ENCODE results near the gene CARD11. TPM values are rescaled to one million over a fixed set of nuclear protein-coding genes. Genes with fewer than 3 reads are reported as not detected.

The CARD11 gene
- total and polyA plus RNA-seq, 8 donors = 2.7 to 8.1 (median 3.9) TPM

- H3K4me1 ChIP-seq = no peaks in the 10 kb centered on the region
- H3K27me3 ChIP-seq = peaks cover 0 to 12% of the 10 kb centered on the region in 2 donors
- H3K4me3 ChIP-seq = no peak overlapping the region
- intact Hi-C loops (cut with DNase I) = no loop called here
- no peak overlapping the region for H3K27ac ChIP-seq
- ATAC-seq = no peak
- H3K9me3 ChIP-seq = no peaks in the 10 kb centered on the region
- no peaks in the 10 kb centered on the region for H3K36me3 ChIP-seq
- no peak for TF ChIP-seq CTCF (IDR thresholded peaks at IDR 0.05)
- DNase-seq = no peak
Observed at GRCh38 chr7:3032256-3032655, 11.4 kb downstream of the CARD11 start.

- Histone ChIP-seq H3K27ac (no peak overlapping the region), H3K27me3 (peaks cover 0 to 22% of the 10 kb centered on the region in 2 donors), H3K4me1 (no peaks in the 10 kb centered on the region), H3K9me3 (peaks cover 0 to 13% of the 10 kb centered on the region in 2 donors), H3K36me3 (no peaks in the 10 kb centered on the region), H3K4me3 (no peak overlapping the region)
- ATAC-seq = no peak
- no peak for DNase-seq
- TF ChIP-seq CTCF (IDR thresholded peaks at IDR 0.05) = no peak
- intact Hi-C loops (cut with DNase I) = no loop called here
Observed at GRCh38 chr7:3029138-3029537, 14.5 kb downstream of the CARD11 start.

- intact Hi-C loops (cut with DNase I) = no loop called here
- Histone ChIP-seq H3K4me1 (no peaks in the 10 kb centered on the region), H3K27ac (no peak overlapping the region), H3K9me3 (peaks cover 0 to 13% of the 10 kb centered on the region in 2 donors), H3K27me3 (peaks cover 0 to 22% of the 10 kb centered on the region in 2 donors), H3K4me3 (no peak overlapping the region), H3K36me3 (no peaks in the 10 kb centered on the region)
- TF ChIP-seq CTCF (IDR thresholded peaks at IDR 0.05) = no peak
- DNase-seq (no peak), ATAC-seq (no peak)
Observed at GRCh38 chr7:3028758-3029093, 14.9 kb downstream of the CARD11 start.

GRCh38 chr7:3028071-3028757 is 15.5 kb downstream of the CARD11 start:
- Histone ChIP-seq H3K9me3 (peaks cover 0 to 13% of the 10 kb centered on the region in 2 donors), H3K27ac (no peak overlapping the region), H3K4me3 (no peak overlapping the region), H3K27me3 (peaks cover 0 to 22% of the 10 kb centered on the region in 2 donors), H3K4me1 (no peaks in the 10 kb centered on the region), H3K36me3 (no peaks in the 10 kb centered on the region)
- ATAC-seq (peak; percentile 88), DNase-seq (peak in 2 of 4 donors; percentile 21 to 56)
- TF ChIP-seq CTCF (IDR thresholded peaks at IDR 0.05) = no peak
- intact Hi-C loops (cut with DNase I) = no loop called here

- no peak for TF ChIP-seq CTCF (IDR thresholded peaks at IDR 0.05)
- Histone ChIP-seq H3K4me1 (no peaks in the 10 kb centered on the region), H3K27me3 (peaks cover 0 to 22% of the 10 kb centered on the region in 2 donors), H3K27ac (no peak overlapping the region), H3K36me3 (no peaks in the 10 kb centered on the region), H3K4me3 (no peak overlapping the region), H3K9me3 (peaks cover 0 to 13% of the 10 kb centered on the region in 2 donors)
- DNase-seq (no peak), ATAC-seq (no peak)
- intact Hi-C loops (cut with DNase I) = no loop called here
Observed at GRCh38 chr7:3027005-3027845, 16.4 kb downstream of the CARD11 start.

All from left lung (tissue), 10 donors.